ENCODE measurements around the gene C7orf57.
"Not testable (repeated sequence)": the region's sequence is repeated elsewhere in the genome, so short reads cannot be mapped to it uniquely, and the experiment has no call there.

The C7orf57 gene

GRCh38 chr7:48035967-48036478 is 680 bp downstream of the C7orf57 start:
- peak; percentile 36 for DNase-seq (ENCODE audit: low read depth)

DNA sequence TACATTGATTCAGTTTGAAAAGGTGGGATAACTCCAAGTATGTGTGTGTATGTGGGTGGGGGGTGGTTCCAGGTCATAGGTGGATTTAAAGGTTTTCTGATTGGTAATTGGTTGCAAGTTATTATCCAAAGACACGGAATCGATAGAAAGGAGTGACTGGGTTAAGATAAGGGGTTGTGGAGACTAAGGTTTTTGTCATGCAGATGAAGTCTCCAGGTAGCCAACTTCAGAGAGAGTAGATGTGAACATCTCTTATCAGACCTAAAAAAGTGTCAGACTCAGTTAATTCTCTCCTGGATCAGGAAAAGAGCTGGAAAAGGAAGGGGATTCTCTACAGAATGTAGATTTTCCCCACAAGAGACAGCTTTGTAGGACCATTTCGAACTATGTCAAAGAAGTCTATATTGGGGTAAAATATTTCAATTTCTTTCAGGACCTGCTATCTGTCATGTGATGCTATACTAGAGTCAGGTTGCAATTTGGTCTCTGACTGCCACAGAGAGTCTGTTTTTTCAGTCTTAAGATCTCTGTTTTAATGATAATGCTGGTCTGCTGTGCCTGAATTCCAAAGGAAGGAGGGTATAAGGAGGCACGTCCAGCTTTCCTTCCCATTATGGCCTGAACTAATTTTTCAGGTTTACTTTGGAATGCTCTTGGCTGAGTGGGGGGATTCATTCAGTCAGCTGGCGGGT is 3.6 kb downstream of the C7orf57 start:
- no peak for DNase-seq (ENCODE audit: low read depth)

- DNase-seq (ENCODE audit: low read depth) = no peak
Observed at GRCh38 chr7:48040944-48041652, 5.8 kb downstream of the C7orf57 start.

DNA sequence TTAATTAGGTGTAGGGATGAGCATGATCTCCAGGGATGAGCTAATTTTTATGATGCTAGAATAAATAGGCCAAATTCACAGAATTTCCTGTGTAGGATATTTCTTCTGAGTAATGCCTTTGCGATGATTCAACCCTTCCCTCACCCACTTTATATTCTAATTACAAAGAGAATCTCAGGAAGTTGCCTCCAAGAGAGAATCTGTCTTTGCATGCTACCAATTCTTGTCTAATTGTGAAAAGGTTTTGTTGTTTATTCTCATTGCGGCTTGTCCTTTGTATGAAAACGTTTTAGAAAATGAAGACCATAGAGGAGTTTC is 6.3 kb downstream of the C7orf57 start:
- peak; percentile 55 for DNase-seq (ENCODE audit: low read depth)

GRCh38 chr7:48042216-48042615 is 6.9 kb downstream of the C7orf57 start:
- DNase-seq (ENCODE audit: low read depth) = peak; percentile 34

- DNase-seq (ENCODE audit: low read depth) = no peak
Observed at GRCh38 chr7:48042636-48043035, 7.3 kb downstream of the C7orf57 start.

DNA sequence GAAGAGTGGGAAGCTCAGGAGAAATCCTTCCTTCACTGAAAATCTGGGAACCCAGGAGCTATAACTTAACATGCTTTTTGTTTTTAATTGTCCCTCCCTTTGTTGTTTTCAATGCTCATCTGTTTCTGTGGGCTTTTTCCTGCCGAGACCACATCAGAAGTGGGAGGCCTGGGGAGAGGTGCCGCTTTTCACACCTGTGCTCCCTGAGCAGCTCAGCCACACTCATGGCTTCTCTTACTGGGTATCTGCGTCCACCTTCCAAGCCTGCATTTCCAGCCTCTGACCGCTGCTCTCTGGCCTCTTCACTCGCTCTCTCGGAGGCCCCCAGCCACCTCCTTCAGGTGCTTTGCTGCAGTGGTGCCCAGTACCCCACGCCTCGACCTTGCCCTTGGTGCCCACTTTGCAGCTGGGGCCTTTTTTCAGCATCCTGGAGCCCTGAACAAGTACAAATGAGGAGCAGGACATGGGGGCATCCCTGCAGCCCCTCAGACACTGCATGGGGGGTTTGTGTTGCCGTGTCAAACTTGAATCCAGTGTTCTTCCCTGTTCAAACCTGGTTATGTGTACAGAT is 9.9 kb downstream of the C7orf57 start:
- no peak for DNase-seq (ENCODE audit: low read depth)

DNA sequence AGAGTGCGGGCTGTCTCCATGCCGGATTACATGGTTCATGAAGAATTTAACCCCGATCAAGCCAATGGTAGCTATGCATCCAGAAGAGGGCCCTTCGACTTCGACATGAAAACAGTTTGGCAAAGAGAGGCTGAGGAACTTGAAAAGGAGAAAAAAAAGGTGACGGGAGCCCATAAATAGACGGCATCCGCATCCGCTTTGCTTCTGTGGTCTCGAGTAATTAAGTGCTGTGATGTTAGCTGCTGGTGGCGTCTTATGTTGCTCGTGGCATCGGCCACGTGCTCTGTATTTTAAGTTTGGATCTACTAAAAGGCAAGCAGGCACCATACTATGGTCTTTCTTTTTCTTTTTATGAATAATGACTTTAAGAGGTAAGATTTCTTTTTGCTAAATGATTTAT is 11.1 kb downstream of the C7orf57 start:
- DNase-seq (ENCODE audit: low read depth) = no peak

- DNase-seq (ENCODE audit: low read depth) = no peak
Observed at GRCh38 chr7:48048113-48048512, 12.8 kb downstream of the C7orf57 start.

DNA sequence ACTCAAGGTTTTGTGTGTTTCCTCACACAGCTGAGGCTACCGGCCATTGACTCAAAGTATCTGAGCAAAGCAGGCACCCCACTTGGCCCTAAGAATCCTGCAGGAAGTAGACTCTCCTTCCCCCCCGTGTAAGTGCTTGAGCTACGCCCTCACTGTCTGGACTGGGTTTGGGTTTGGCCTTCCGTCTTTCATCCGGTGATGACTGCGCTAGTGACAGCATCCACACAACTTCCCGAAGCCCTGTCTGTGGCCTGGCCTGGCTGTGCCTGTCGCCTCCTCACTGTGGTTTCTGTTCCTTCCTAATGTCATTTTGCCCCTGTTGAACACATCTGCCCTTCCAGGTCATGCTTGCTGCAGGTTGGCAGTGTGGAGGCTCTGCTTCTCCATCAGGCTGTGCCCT is 14.5 kb downstream of the C7orf57 start:
- no peak for DNase-seq (ENCODE audit: low read depth)

DNA sequence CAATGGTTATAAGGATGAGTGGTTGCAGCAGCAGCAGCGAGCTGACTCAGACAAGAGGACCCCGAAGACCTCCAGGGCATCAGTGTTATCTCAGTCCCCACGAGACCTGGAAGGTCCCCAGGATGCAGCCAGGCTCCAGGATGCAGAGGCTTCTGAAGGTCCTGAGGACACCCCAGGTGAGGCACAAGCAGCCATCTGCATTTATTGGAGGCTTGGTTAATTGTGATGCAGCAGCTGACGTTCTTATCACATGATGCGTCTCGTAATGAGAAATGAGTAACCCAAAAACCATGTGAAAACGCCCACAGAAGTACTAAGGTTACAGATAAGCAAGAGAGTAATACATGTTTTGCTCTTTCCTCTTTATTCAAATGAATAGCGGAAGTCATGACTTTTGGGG is 17.4 kb downstream of the C7orf57 start:
- DNase-seq (ENCODE audit: low read depth) = peak; percentile 83

DNA sequence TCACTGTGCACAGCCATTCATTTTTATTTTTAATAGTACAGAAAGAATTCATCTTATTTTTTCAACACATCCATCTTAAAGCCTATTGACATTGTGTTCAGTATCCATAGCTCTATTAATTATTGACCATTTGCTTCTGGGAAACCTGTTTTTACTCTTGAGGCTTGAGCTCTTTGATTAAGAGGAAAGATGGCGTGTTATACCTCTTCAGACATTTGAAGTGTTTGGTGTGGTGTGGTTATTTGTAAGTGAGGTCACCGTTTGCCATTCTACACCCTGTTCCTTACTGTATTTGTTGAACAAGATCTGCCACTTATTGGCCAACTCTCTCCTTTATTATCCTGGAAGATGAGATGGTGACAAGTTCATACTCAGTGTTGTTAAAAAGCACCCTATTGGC is 18.4 kb downstream of the C7orf57 start:
- no peak for DNase-seq (ENCODE audit: low read depth)

DNA sequence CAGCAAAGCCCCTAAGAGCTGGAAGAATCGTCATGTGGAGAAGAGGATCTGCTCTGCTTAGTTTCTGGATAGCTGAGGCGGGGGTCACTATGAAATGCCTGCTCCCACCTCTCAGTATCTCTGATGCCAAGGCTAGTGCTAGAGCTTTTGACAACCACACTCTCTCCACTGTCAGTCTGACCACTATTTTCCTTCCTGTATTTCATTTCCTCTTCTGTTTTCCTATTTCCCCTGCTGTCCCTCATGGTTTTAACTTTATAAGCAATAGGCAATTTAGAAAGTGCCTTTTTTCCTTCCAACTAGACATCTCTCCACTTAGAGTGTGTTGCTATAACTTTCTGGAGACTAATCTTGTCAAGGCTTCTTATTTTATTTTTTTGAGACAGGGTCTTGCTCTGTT is 23.6 kb downstream of the C7orf57 start:
- DNase-seq (ENCODE audit: low read depth) = no peak

DNA sequence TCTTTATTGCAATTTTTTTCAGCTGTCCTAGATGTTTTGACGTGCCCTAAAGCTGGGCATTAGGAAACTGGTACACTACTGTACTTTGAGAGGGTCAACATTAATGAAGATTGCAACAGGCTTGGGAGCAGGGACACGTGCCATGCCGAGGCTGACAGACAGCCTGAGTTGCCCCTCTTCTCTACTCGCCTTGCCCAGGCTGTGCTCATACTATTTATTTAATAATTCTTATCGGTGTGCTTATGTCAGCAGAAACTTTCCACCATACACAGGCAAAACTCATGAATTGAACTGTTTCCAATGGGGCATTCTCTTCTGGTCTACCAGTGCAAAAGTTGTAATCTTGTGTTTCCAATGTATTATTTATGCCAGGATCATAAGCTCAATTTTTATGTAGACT is 24.4 kb downstream of the C7orf57 start:
- DNase-seq (ENCODE audit: low read depth) = no peak

GRCh38 chr7:48063985-48064384 is 28.6 kb downstream of the C7orf57 start:
- no peak for DNase-seq (ENCODE audit: low read depth)

DNA sequence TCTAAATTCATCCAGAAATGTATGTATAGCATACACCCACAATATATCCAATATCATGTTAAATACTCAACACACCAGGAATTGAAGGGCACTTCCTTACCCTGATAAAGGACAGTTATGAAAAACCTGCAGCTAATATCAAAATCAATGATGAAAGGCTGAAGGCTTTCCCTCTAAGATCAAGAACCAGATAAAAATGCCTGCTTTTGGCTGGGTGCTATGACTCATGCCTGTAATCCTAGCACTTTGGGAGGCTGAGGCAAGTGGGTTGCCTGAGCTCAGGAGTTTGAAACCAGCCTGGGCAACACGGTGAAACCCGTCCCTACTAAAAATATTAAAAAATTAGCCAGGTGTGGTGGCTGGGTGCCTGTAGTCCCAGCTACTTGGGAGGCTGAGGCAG is 32.1 kb downstream of the C7orf57 start:
- DNase-seq (ENCODE audit: low read depth) = no peak

- peak; percentile 33 for DNase-seq (ENCODE audit: low read depth)
Observed at GRCh38 chr7:48074204-48074654, 38.9 kb downstream of the C7orf57 start.

DNA sequence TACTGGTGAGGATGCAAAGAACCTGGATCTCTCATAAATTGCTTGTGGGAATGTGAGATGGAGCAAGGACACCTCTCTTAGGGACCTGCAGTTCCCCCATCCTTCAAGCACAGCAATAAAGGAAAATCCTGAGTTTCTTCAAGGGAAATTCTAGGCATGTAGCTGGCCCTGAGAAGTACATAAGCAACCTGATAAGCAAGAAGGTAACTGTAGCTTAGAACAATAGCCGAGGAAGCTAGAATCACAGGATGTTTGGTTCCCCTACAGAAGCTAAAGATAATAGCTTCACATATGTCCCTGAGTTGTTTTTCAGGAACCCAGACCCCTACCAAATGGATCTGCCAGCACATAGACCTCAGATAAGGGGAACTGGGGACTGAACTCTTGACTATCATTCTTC is 42.1 kb downstream of the C7orf57 start:
- no peak for DNase-seq (ENCODE audit: low read depth)

DNA sequence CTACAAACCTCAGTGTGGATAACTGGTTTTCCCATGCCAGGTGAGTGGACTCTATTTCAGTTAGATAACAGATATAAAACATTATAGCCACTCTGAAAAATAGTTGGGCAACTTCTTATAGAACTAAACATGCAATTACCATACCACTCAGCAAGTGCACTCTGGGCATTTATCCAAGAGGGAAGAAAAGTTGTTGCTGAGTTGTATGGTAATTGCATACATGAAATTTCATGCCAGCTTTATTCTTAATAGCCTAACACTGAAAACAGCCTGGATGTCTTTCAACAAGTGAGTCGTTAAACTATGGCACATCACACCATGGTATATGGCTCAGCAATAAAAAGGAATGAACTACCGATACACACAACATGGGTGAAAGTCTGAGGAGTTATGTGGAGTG is 43.1 kb downstream of the C7orf57 start:
- DNase-seq (ENCODE audit: low read depth) = no peak

- DNase-seq (ENCODE audit: low read depth) = not testable (repeated sequence)
Observed at GRCh38 chr7:48082378-48082777, 47.0 kb downstream of the C7orf57 start.

GRCh38 chr7:48083114-48083830 is 47.9 kb downstream of the C7orf57 start:
- peak; percentile 42 for DNase-seq (ENCODE audit: low read depth)

GRCh38 chr7:48084727-48085432 is 49.5 kb downstream of the C7orf57 start:
- peak; percentile 99 for DNase-seq (ENCODE audit: low read depth)

Measured in iris pigment epithelial cell (primary cell).